NCI-H748 (cell line): ENCODE results near the gene FTH1.

Source experiments
- DNase-seq: peaks from one replicate; lab custom pipeline; 2025; ENCODE audit not compliant: unreplicated experiment; lab: John Stamatoyannopoulos, UW

FTH1 gene

DNA sequence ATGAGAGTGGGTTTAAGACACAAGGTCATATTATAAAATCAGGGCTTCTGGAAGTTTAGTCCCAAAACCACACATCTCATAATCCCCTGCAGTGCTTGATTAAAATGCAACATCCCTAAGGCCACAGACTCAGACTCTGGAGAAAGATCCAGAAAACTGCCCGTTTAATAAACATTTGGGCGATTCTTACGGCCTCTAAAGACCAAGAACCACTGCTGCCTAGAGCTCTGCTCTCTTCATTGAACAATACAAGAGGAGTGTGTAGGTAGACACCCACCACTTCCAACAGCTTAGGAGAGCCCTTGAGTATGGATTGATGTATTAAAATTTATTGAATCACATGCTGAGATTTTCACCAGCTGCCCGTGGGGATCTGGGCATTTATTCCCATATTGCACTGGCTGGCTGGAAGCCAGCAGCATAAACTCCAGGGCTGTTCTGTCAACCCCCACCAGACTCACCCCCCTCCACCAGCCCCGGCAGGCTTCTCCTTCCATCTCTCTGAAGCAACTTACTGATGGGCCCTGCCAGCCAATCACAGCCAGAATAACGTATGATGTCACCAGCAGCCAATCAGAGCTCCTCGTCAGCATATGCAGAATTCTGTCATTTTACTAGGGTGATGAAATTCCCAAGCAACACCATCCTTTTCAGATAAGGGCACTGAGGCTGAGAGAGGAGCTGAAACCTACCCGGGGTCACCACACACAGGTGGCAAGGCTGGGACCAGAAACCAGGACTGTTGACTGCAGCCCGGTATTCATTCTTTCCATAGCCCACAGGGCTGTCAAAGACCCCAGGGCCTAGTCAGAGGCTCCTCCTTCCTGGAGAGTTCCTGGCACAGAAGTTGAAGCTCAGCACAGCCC, 18.0 kb downstream of the FTH1 start:
- peak; percentile 50 for DNase-seq

DNA sequence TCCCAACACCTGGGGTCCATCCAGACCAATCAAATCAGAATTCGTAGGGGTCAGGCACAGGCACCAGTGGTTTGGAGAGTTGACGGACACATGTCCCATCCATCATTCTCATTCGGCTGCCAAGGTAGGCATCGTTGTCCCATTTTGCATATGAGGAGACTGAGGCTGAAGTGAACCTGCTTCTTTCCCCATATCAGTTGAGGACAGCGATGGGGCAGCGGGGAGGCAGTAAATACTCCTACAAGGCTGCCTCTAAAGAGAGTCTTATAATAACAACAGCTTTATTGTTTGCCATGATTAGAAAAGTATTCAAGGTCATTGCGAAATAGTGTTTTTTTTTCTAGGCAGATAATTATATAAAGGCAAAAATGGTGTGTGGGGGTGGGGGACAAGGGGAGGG, 18.9 kb downstream of the FTH1 start:
- no peak for DNase-seq

DNA sequence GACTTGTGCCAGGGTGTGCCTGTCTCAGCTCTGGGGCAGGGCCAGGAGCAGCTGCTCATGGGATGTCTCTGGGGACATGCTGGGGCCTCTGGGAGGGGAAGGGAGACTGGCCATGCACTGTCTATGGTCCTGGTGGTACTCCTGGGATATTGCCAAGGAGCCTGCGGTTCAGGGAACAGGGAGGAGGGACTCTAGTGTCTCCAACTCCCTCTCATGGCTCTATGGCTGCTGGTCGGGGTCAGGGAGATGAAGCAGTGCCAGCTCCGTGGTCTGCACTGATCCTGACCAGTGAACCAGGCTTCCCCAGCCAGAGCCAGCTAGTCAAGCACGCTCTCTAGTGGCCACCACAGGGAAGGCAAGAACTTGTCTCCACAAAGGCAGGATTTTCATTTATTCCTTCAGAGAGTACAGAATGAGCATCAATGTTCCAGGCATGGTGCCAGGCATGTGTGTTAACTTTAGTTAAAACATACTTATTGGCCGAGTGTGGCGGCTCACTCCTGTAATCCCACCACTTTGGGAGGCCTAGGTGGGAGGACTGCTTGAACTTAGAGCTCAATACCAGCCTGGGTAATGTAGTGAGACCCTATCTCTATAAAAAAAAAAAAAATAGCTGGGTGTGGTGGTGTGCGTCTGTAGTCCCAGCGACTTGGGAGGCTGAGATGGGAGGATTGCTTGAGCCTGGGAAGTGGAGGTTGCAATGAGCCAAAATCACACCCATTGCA, 19.8 kb downstream of the FTH1 start:
- peak; percentile 71 for DNase-seq

DNA sequence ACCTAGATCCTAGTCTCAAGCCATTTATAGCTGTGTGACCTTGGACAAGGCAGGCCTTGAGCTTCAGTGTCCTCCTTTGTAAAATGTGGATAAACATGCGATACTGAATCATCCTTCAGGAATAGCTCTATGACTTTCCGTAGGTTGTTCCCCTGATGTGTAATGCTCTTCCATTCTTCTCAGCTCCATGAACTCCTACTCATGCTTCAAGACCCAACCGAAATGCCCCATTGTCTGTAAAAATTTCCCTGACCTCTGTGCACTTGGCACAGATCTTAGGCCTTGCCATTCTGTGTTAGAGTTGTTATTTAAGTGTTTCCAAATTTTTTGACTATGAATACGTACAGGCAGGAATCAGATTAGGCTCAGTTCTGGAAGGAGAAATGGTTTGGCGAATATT, 20.5 kb downstream of the FTH1 start:
- no peak for DNase-seq

DNA sequence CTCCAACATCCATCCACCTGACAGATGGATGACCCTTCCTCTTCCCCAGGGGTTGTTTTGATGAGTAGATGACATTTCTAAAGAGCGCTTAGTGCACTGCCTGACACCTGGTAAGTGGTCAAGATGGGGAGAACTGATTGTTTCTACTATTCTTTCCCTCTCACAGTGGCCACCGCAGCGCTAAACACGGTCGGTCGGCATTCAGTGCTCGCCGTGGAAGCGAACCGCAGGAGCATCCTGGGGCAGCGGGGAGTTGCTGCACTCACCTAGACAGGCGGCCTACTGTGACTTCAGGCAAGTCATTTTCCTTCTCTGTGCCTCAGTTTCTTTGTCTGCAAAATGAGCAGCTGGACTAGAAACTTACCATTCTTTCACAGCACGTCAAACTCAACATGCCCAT, 22.2 kb downstream of the FTH1 start:
- DNase-seq: no peak

DNA sequence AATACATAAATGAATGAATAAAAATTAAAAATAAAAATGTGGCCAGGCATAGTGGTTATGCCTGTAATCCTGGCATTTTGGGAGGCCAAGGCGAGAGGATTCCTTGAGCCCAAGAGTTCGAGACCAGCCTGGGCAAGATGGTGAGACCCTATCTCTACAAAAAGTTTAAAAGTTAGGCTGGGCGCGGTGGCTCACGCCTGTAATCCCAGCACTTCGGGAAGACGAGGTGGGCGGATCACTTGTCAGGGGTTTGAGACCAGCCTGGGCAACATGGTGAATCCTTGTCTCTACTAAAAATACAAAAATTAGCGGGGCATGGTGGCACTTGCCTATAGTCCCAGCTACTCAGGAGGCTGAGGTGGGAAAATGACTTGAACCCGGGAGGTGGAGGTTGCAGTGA, 27.0 kb downstream of the FTH1 start:
- DNase-seq: no peak

DNA sequence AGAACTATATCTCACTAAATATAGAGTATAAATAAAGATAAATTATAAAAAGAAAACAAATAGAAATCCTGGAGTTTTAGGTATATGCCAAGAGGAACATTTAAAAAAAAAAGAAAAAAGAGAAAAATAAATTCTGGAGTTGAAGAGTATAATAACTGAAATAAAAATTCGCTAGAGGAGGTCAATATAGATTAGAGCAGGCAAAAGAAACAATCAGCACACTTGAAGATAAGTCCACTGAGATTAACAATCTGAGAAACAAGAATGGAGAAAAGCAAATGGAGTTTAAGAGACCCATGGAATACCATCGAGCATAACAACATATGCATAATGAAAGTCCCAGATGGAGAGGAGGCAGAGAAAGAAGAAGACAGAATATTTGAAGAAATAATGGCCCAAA, 31.6 kb downstream of the FTH1 start:
- no peak for DNase-seq

DNA sequence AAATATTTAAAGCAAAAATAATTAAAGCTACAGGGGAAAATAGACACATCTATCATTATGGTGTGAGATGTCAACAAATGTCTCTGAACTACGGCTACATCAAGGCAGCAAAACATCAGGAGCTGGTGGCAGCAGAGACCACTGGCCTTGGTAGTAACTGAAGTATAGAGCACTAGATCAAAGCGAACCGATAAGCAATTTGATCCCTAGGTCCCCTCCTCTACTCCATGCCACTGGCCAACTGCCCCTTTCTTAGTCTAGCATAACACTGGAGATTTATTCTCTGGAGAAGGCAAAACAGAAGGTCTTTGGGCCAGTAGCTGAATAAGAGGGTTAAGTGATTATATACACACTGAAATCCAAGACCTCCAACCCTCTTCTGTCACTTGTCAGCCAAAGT, 36.5 kb downstream of the FTH1 start:
- no peak for DNase-seq

DNA sequence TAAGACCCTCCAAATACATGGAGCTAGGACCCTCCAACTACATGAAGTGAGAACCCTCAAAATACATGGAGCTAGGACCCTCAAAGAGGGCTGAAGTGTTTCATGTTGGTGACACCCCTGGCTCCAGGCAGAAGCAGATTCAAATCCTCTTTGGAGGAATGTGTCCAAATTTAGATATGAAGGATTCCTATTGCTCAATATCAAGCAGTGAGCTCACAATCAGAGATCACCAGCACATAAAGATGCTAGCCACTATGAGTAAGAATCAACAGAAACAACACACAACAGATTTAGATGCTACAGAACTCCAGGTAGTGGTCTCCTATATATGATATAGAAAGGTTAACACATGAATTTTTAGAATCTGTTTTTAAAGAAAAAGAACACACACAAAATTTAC, 38.8 kb downstream of the FTH1 start:
- no peak for DNase-seq

DNA sequence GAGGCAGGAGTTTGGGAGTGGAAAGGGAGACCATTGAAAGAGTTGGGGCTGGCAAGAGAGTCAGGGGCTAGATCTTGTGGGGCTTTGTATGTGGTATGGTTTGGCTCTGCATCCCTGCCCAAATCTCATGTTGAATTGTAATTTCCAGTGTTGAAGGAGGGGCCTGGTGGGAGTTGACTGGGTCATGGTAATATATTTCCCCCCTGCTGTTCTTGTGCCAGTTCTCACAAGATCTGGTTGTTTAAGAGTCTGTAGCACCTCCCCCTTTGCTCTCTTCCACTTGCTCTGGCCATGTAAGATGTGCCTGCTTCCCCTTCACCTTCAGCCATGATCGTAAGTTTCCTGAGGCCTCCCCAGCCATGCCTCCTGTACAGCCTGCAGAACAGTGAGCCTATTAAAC, 39.9 kb downstream of the FTH1 start:
- DNase-seq: no peak

DNA sequence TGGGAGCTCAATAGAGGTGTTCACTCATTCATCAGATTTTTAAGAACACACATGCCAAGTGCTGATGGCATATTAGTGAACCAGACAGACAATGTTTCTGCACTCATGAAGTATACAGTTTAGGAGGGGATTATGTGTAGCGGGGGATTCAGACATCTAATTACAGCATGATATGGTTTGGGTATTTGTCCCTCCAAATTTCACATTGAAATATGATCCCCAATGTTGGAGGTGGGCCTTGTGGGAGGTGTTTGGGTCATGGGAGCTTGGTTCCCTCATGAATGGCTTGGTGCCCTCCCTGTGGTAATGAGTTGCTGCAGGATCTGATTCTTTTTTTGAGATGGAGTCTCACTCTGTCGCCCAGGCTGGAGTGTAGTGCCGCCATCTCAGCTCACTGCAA, 41.2 kb downstream of the FTH1 start:
- no peak for DNase-seq

DNA sequence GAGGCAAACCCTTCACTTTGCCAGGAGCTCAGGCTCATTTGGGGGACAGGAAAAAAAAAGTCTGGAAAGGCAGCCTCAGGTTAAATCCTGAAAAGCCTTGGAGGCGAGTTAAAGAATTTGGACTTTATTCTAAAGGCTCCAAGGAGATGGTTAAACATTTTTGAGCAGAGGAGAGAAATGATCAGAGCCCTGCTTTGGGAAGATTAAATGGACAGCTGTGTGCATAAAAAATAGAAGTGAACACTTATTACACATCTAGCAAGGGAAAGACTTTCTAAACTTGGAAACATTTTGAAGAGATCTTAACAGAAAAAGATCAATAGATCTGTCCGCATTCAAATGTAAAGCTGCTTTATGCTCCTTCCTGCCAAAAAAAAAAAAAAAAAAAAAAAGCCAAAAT, 41.7 kb downstream of the FTH1 start:
- DNase-seq: no peak

DNA sequence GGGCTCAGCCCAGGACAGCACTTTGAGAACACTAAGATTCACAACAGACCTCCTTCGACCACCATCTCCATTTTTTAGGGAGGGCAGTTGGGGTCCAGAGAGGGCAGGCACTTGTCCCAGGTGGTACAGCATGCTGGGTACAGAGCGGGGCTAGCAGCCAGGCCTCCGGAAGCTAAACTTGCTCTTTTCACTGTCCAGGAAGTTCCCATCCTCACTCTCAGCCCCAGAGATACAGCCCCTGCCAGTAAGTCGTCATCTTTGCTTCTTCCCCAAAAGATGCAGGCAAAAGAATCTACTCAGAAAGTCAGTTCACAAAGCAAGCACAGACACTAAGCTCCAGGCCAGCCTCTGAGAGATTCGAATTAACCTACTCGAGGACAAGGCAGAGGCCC, 43.4 kb downstream of the FTH1 start:
- no peak for DNase-seq

DNA sequence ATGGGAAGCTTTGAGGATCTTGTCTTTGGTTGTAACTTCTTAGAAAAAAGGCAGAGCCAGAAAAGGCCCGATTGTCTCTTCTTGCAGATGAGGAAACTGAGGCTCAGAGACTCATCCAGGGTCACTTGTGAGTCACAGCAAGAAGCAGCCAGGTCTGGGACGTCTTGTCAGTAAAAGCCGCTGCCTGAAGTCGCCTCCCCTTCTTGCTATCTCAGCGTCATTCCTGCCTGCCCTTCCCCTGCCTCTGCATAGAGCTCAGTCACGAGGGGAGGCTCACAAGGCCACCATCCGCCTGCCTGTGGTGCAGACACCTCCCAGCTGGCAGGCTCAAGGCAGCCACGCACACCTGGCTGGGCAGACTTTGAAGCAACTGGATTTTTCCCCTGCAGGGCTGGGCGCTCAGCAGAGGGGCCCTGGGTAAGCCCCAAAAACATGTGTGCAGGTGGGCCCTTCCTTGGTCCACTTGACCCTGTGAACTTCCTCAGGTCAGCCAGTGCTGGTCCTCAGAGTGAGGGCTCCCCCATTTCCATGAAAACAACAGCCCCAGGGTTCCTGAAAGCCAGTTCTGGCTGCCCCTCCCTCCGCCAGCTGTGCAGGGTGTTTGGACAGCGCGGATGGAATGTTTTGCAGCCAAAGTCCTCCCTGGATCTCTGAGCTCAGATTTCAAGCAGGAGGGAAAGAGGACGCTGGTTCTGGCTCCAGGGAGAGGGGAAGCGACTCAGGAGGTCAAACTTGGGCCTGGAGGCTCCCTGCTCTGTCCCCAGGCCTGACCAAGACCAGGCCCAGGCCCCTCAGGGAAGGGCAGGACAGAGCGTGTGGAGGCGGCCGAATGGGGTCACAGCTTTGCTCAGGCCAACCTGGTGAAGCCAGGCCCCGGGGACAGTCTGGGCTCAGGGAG, 44.0 kb downstream of the FTH1 start:
- DNase-seq: no peak

DNA sequence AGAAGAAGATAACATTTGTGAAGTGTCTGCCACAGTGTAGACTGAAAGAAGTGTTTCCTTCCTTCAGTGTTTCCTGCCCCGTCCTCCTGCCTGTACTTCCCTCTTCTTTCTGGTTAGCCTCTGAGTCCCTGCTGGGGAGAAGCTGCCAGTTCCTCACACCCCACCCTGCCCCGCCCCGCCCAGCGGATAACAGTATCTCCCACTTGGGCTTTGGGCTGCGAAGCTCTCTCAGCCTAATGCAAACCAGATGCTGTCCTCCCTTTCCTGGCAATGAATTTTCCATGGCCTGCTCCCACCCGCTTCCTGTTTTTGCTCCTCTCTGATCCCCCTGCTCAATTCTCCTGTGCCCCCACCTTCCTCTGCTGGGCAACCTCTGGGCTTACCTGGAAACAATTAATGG, 44.9 kb downstream of the FTH1 start:
- DNase-seq: no peak

DNA sequence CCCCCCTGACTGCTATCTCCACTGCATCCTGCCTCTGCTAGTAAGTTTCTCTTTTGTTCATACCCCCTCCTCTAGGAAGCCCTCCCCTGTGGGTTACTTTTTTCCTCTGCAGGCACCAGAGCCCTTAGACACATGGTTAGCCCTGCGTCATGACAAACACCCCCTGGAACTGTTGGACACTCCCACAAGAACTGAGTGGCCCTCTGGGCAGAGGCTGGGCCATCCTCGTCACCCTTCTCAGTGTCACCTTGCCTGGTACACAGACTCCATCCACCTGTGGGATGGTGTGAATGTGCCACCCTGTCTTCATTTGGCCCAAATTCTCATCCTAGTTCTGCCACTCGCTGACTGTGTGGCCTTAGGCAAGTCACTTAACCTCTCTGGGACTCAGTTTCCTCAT, 46.0 kb downstream of the FTH1 start:
- no peak for DNase-seq

DNA sequence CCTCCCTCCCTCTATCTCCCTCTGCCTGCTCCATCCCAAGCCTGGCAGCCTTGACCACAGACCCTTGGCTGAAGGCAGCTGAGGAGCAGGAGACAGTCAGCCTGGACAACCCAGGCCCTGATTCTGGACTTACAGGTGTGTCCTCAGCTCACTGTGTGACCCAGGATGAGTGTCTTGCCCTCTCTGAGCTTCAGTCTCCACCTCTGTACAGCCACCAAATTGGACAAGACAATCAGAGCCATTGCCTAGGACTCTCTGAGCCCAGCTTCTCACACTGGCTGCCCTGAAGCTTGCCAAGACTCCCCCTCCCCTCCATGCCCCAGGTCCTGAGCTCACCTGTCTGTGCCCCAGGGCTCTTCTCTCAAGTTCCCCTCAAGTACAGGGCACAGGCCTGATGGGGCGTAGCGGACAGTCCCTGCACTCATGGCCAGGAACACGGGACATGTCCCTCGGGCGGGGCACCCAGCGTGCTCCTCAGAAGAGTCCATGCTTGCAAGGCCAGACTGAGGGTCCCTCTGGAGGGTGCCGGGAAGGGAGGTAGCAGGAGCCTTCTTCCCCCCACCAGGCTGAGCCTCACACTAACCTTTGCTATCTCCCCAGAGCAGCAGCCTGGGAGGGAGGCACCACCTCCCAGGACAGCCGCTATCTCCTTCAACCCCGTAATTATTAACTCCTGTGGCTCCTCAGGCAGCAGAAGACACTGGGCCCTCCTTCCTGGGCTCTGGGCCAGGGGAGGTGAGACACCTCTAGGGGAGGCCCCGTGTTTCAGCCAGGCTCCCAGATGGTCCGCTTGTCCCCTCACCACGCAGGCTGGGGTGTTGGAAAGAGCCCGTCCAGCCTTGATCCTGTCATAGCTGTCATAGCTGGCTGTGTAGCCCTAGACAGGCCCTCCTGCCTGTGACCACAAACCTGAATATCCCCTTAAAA, 47.5 kb downstream of the FTH1 start:
- DNase-seq: no peak

DNA sequence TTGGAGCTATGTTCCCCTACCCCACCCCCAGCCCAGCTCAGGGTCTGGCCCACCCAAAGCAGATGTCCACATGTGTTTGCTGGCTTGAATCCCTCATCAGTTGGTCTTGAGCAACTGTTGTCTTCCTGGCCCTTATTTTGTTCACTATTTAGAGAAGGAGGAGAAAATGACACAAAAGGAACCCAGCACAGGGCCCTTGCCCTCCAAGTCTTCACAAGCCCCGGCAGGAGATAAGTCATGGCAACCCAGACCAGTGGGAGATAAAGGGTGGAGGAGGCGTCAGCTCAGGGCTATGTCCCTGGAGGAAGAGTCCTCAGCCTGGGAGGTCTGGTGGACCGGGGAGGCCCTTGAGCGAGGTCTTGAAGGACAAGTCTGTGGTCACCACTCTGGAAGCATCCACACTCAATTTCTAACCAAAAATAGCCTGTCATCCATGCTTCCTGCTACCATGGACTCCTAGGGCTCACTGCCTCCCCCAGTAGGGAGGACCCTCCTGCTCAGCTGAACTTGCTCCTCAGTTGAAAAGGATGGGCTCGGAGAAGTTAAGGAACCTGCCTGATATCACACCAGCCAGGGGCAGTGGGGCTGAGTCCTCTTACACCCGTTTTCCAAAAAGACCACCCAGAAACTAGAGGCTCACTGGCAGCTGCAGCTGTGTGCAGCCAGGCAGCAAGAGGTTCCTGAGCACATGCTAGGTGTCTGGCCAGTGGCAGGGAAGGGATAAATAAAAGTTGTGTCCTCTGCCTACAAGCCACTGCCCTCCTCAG, 48.3 kb downstream of the FTH1 start:
- no peak for DNase-seq

DNA sequence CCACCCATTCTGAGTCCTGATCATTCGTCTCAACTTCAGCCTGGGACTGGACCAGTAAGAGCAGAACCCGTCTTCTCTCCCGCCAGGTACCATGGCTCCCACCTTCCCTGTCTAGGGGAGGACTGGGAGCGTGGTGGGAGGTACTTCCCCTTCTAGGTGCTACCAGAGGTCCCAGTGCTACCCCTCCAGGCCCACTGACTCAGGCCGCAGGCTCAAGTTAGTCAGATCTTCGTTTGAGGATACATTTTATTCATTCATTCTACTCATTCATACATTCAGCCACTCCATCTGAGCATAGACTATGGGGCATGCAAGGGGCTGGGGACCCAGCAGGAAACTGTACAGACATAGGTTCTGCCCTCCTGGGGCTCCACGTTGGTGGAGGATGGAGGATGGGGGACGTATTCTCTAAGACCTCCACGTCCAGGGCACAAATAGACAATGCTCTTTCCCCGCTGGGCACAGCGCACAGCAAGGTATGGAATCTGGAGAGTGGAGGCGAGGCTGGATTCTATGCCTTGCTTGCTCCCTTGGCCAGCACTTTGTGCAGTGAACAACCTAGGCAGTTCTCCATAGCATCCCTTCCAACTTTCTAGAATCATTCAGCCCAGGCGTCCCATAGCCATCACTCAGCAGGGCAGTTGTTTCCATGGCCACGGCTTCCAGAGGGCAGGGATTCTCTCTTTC, 49.0 kb downstream of the FTH1 start:
- no peak for DNase-seq
